HG03045 (cell line): ENCODE measurements around the gene ARRDC5.
"Not testable (repeated sequence)": the region's sequence is repeated elsewhere in the genome, so short reads cannot be mapped to it uniquely, and the experiment has no call there.

Experiments
- ATAC-seq: cut with Tn5 transposase; IDR thresholded peaks from one replicate; pipeline ENCODE4 v1.9.1; 2021; ENCODE audit warnings: mild to moderate bottlenecking, moderate library complexity; ENCODE audit not compliant: unreplicated experiment

ARRDC5 gene

DNA sequence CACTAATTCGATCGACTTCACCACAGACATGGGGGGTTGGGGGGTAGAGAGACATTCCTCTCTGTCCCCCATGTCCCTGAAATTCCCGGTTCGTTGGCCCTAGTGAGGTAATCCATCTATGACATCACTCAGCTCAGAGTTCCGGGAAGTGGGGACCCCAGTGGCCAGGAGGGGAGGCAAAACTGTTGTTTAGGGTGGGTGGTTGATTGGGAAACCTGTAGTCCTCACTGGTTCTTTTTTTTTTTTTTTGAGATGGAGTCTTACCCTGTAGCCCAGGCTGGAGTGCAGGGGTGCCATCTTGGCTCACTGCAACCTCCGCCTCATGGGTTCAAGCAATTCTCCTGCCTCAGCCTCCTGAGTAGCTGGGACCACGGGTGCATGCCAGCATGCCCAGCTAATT lies at the start of gene ARRDC5:
TSS of gene ARRDC5 (minus strand) at position 101 of the 400 bp plus-strand sequence. CDS start at position 30, 71 bp downstream.
- no peak for ATAC-seq

DNA sequence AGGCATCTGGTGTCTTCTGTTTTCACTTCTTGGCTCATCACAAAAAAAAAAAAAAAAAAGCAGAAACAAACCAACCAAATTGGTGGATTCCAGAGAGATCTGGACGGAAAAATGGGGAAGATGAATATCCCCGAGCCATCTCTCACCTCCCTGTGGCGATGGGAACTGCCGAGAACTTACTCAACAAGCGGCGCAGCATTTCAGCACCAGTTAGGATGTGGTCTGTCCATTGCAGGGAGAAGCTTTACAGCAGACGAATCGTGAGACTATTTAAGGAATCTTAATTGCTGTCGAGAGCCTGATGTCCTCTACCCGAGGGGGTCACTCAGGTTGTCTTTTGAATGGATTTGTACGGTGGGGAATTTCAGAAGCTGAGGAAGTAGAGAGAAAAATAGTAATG lies 49.0 kb upstream of the ARRDC5 start:
- ATAC-seq, result no peak

DNA sequence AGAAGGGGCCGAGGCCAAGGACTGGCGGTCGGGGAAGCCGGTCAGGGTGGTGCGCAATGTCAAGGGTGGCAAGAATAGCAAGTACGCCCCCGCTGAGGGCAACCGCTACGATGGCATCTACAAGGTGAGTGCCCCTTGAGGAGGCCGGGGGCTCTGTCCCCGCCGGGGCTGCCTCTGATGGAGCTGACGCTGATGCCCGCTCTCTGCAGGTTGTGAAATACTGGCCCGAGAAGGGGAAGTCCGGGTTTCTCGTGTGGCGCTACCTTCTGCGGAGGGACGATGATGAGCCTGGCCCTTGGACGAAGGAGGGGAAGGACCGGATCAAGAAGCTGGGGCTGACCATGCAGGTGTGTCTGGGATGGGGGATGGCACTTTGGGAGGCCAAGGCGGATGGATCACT lies 48.0 kb upstream of the ARRDC5 start:
- not testable (repeated sequence) for ATAC-seq

DNA sequence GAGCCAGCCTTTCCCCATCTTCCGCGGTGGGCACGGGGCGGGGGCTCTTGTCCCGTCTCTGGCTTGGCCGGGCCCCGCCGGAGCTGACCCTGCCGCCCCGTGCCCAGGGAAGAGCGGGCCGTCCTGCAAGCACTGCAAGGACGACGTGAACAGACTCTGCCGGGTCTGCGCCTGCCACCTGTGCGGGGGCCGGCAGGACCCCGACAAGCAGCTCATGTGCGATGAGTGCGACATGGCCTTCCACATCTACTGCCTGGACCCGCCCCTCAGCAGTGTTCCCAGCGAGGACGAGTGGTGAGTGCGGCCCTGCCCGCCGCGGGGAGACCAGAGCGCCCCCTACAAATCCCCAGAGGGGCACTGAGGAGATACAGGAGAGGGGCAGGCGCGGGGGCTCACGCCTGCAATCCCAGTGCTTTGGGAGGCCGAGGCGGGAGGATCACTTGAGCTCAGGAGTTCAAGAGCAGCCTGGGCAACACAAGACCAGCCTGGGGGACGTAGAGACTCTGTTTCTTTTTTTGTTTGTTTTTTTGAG lies 39.0 kb upstream of the ARRDC5 start:
- ATAC-seq, result not testable (repeated sequence)

DNA sequence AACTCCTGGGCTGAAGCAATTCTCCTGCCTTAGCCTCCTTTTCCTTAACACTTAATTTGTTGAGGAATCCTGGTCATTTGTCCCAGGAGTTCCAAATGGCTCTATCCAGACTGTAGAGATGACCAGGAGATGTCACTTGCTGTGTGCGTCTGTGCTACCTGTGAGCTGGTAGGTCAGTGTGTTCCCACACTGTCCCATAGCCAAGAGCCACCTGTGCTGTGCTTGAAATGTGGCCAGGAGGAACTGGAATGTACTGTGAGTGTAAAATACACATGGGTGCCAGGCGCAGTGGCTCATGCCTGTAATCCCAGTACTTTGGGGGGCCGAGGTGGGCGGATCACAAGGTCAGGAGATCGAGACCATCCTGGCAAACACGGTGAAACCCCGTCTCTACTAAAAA lies 36.8 kb upstream of the ARRDC5 start:
- ATAC-seq, result no peak

DNA sequence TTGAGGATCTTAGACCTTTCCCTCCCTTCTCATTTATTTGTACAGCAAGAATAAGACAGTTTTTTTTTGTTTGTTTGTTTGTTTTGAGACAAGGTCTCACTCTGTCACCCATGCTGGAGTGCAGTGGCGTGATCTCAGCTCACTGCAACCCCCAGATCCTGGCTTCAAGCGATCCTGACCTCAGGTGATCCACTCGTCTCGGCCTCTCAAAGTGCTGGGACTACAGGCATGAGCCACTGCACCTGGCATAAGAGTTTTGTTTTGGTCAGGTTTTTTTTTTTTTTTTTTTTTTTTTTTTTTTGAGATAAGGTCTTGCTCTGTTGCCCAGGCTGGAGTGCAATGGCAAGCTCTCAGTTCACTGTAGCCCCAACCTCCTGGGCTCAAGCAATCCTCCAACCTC lies 35.8 kb upstream of the ARRDC5 start:
- ATAC-seq, result not testable (repeated sequence)

DNA sequence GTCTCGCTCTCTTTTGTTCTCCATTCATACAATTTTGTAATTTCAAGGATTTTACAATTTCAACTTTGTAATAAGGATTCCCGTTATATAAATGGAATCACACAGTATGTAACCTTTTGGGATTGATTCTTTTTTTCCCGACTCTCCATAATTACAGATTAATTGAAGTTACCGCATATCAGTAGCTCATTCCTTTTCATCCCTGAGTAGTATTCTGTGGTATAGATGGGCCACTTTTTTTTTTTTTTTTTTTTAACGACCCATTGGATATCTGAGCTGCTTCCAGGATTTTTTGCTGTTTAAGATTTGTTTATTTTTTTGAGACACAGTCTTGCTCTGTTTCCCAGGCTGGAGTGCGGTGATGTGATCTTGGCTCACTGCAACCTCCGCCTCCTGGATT lies 34.4 kb upstream of the ARRDC5 start:
- ATAC-seq, result no peak

DNA sequence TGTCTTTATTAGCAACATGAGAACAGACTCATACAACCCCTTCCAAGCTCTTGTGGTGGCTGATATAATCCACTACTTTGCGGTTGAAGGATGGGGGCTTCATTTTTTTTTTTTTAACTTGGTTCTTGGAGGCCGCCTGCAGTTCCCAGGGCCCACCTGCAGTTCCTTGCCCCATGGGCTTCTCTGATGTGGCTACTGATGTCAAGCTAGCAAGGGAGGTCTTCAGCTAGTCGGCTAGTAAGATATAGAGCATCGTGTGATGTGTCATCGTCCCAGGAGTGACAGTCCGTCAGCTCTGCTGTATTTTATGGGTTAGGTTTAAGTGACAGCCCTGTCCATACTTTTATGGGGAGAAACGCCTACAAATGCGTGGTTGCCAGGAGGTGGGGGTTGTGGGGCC lies 32.7 kb upstream of the ARRDC5 start:
- ATAC-seq, result no peak

DNA sequence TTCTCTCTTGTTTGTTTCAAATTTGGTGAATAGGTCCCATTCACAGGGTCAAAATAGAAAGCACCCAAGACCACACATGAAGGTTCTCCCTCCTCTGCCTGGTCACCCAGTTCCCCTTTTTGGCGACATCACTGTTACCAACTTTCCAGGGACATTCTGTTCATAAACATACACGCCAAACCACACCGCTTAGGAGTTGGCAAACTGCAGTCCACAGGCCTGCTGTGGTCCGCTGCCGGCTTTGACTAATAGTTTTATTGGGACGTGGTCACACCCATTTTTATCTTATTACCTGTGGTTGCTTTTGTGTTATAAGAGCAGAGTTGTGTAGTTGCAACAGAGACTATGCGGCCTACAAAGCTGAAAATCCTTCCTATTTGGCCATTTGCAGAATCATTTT lies 30.8 kb upstream of the ARRDC5 start:
- ATAC-seq, result no peak

DNA sequence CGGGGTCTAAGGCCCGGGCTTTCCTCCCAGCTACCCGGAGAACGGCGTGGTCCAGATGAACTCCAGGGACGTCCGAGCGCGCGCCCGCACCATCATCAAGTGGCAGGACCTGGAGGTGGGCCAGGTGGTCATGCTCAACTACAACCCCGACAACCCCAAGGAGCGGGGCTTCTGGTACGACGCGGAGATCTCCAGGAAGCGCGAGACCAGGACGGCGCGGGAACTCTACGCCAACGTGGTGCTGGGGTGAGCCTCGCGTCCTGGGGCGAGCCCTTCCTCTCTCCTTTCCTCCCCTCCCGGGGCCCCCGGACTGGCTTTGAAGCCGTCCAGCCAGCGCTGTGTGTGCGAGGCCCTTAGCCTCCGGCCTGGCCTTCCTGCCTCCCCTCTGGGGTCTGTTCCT lies 30.0 kb upstream of the ARRDC5 start:
- ATAC-seq, result no peak

DNA sequence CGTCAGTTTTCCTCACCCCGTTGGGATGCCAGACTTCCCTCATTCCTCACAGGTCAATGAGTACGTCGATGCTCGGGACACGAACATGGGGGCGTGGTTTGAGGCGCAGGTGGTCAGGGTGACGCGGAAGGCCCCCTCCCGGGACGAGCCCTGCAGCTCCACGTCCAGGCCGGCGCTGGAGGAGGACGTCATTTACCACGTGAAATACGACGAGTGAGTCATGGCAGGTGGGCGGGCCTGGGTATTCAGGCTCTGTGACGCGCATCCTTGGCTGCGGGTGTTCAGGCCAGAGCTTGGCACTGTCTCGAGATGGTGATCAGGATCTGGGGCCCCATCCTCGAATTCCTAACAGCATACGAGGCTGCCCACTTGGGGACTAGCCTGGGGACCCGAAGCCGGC lies 28.0 kb upstream of the ARRDC5 start:
- ATAC-seq, result no peak

DNA sequence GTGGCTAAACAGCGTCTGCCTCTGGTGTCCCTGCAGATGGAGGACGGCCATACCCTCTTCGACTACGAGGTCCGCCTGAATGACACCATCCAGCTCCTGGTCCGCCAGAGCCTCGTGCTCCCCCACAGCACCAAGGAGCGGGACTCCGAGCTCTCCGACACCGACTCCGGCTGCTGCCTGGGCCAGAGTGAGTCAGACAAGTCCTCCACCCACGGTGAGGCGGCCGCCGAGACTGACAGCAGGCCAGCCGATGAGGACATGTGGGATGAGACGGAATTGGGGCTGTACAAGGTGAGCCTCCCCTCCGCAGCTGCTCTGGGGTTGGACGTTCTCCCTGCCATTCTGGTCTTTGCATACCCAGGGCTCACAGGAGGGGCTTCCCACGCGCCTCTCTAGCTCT lies 26.5 kb upstream of the ARRDC5 start:
- ATAC-seq, result no peak

DNA sequence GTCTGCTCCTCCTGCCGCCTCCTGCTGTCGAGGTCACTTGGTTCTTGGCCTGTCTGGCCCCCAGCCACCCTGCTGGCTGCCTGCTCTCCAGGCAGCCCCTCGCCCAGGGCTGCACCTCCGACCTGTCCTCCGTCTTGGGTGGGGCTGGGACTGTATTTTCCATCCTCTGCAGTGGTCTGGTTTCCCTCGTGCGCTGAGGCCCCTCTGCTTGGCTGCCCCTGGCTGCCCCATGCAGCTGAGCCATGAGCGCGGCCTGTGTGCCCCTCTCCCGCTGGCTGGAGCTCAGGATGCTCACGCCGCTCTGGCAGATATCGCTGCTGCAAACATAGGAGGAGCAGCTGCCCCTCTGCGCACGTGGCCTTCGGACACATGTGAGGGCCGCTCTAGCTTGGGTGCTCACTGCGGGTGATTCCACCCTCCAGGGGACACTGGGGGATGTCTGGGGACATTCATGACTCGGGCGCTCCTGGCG lies 20.6 kb upstream of the ARRDC5 start:
- no peak for ATAC-seq

DNA sequence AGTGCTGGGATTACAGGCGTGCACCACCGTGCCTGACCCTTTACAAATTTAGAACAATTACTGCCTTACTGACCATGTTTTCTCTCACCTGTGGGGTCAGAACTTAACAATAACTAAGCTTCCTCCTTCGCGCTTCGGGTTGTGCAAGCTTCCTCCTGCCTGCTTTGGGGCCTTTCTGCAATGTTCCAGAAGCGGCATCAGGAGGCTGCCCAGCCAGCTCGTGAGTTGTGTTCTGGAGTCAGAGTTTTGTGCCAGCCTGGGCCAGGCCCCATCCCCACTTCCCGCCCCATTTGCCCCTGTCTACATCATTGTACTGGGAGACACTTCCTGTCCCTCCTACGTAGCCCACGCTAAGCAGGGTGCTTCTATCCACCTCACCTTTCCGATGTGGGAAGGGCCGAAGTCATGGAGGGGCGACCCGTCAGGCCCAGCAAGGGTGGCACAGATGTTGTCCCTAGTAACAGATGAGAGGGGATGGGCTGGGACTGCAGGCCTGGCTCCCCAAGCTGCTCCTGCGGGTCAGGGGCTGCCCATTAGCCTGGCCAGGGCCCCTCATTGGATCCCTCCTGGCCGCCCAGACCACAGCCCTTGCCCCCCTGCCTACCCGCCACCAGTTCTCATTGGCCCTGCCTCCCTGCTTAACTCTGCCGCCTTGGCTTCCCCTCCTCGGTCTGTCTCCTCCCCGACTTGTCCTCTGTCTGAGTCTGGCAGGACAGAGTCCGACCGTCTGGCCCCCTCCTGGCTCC lies 20.0 kb upstream of the ARRDC5 start:
- no peak for ATAC-seq

DNA sequence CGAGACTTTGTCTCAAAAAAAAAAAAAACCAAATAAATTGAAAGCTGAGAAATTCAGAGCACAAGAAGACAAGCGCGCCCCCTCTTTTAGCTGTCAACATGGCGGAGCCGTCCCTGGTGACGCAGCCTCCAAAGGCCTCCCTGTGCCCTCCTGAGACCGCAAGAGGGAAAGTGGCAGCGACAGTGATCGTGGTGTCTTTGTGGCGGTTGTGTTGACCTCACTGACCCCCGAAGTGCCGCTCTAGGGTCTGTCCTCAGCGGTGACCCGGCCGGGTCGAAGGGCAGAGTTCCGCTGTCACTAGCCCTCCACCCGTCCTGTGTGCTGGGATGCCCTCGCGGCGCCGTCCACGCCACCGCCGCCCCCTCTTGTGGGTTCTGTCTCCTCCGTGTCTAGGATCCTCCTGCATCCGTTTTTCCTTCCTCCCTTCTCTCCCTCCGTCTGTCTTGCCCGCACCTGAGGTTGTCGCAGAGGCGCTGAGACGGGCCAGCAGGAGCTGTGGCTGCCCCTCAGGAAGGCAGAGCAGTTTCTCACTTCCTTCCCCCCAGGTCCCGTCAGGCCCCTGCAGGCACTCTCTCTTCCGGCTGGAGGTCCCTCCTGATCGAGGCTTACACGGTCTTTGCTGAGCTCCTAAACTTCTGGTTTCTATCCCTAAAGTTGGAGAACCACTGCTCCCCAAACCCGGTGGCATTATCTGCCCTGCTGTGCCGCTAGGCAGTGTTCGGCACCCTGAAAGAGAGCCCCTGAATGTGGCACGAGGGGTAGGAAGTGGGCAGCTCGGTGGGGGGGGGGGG lies 13.8 kb upstream of the ARRDC5 start:
- no peak for ATAC-seq

DNA sequence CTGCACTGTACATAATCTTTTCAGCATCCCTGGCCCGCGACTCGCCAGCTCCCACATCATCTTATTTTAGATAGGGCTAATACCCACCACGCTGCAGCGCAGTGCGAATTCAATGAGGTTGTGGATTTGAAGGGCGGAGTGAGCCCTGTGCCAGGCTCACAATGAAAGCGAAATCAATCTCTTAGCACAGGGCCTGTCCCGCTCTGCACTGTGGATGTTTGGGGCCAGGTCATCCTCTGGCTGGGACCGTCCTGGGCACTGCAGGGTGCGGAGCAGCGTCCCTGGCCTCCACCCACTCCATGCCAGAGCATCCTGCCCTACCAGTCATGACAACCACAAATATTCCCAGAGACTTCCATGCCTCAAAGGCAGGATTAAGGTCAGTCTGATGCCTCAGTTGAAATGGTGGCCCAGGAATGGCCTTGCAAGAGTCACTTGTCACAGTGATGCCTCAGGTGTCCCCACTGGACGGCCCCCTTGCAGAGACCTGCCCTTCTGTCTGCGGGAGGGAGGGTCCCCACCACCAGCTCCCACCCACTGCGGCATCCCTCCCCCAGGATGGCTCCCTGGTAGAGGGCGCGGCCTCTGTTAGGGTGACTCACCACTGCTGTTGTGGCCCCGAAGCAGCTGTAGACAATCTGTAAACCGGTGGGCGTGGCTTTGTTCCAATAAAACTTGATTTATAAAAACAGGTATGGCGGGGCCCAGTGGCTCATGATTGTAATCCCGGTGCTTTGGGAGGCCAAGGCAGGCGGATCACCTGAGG lies 12.2 kb upstream of the ARRDC5 start:
- ATAC-seq, result no peak

DNA sequence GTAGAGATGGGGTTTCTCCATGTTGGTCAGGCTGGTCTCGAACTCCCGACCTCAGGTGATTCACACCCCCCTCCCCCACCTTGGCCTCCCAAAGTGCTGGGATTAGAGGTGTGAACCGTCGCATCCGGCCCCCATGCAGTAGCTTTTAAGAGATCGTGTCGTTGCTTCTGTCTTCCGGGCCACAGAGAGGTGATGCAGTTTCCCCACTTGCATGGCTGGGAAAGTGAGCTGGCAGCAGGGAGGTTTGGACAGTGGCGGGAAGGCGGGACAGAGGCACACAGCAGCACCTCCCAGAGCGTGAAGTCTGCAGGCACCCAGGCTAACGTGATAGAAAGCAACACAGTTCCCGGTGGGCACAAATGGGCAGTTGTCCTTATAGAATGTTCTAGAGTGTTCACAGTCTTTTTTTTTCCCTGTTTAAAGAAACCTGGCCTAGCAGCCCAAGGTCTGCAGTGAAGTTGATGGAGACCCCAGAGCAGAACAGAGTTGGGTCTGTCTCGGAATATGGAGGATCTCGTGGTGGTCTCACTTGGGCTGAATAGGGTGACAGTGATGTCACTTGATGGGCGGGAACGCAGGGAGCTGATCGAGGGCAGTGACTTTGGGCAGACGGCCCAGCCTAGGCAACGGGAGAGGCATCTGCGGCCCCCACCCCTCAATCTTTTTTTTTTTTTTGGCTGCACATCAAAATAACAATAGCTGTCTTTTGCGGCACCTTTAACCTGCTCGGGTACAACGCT lies 11.5 kb upstream of the ARRDC5 start:
- ATAC-seq, result no peak

DNA sequence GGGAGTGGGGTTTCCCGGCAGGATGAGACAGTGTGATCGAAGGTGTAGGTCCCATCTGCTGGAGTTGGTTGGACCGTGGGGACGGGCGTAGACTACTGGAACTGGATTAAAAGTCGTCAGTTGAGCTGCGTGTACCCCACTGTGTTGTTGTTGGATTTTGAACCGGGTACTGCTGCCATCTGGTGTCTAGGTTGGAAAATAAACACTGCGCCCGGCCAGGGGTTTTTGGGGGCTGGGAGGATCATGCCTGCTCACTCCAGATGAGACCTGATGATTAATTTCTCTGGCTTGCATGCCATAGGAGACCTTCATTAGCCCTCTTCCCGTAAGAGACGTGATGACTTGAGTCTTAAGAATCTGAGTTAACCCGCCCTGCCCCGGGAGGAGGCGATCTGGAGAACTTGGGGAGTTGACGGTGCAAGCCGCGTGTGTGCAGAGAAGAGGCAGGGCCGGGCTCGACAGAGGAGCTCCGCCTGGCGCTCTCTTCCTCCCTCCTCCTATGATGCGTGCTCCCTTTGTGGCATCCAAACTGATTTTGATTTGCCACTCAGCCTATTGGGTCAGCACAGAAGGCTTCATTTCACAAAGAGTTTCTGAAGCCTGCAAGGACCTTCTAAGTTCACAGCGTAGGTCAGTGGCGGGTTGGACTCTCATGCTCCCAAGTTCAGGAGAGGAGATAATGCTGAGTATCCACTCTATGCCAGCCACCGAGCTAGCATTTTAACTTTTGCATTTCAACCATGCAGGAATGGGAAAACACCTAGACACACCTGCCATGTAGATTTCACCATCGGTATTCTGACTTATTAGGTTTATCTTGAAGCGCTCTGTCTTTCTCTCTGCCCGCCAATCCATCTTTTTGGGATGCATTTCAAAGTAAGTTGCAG lies 9.3 kb upstream of the ARRDC5 start:
- no peak for ATAC-seq

DNA sequence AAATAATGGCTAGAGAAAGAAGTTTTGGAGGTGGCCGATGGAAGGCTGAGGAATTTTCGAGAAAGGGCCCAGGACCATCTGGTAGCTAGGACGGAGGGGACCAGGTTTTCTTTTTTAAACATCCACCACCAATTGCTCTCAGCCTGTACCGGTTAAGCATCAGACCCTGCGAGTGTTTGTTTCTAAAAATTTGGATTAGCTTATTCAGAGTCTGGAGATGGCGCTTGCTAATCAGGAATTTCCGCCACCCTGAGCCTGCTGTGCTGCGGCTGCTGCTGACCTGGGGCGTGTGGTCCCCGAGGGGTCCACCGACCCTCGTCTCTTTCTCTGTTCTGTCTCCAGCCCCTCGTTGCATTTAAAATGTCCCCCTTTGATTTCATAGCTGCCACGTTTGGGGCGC lies 8.6 kb upstream of the ARRDC5 start:
- no peak for ATAC-seq
